Measurements from ENCODE around the gene CFAP210.
"Not testable (repeated sequence)": the region's sequence is repeated elsewhere in the genome, so short reads cannot be mapped to it uniquely, and the experiment has no call there.

Gene CFAP210

GRCh38 chr2:169615982-169616381, 78.2 kb downstream of the CFAP210 start:
- DNase-seq, result not testable (repeated sequence)

- no peak for DNase-seq
Observed at GRCh38 chr2:169613876-169614275, 80.3 kb downstream of the CFAP210 start.

GRCh38 chr2:169609264-169609663, 84.9 kb downstream of the CFAP210 start:
- DNase-seq, result no peak

- no peak for DNase-seq
Observed at GRCh38 chr2:169599568-169599967, 94.6 kb downstream of the CFAP210 start.

GRCh38 chr2:169598982-169599381, 95.2 kb downstream of the CFAP210 start:
- DNase-seq, result no peak

GRCh38 chr2:169596546-169596945, 97.7 kb downstream of the CFAP210 start:
- DNase-seq, result not testable (repeated sequence)
